OCI-M2 (cell line): ENCODE measurements around the gene HORMAD1.
A peak's percentile ranks its signal among the peaks of the same experiment; 100 is the strongest.
"Not testable (repeated sequence)": the region's sequence is repeated elsewhere in the genome, so short reads cannot be mapped to it uniquely, and the experiment has no call there.

Source experiments
- DNase-seq: peaks from one replicate; lab custom pipeline; 2025; ENCODE audit not compliant: unreplicated experiment; lab: John Stamatoyannopoulos, UW

HORMAD1 gene

GRCh38 chr1:150696995-150697927 lies 23.4 kb downstream of the HORMAD1 start, which contains the start of gene GOLPH3L:
GOLPH3L (minus strand) TSS chr1:150697154; CDS start chr1:150694838, 2,316 bp downstream.
- peak; percentile 83 for DNase-seq

DNA sequence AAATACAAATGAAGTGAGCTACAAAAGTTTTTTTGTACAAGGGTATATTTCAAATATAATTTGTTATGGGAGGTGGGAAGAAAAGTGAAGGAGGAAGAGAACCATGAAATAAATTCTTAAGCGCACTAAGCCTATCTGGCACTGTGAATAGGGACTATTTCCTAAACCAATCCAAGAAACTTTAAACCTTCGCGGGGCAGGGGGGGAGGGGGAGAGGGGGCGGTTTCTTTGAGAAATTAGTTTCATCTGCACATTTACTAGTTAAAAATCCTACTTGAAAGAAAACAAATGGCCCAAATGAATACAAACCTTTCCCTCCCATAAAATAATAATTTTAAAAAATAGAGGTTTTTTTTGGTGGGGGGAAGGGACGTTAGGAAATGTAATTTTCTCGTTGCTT lies 24.1 kb downstream of the HORMAD1 start:
- no peak for DNase-seq

- no peak for DNase-seq
These were observed 24.5 kb downstream of the HORMAD1 start for GRCh38 chr1:150696162-150696561.

- no peak for DNase-seq
These were observed 25.1 kb downstream of the HORMAD1 start for GRCh38 chr1:150695561-150695960.

DNA sequence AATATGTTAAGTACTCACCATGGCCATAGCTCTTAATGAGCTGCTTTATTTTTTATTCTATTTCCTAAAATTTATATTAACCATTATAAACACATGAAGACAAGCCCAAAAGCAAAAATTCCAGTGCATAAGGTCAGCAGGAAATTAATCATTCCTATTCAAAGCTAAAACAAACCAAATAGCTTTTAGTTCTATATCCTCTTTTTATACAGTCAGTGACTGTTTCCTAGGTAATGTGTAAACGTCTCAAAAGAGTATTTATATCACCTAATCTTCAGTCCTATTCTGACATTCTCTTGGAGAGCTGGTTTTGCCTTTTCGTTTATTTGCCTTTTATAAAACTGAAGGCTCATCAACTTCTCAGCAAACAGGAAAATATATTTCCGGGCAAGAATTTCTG lies 28.0 kb downstream of the HORMAD1 start:
- DNase-seq: no peak

DNA sequence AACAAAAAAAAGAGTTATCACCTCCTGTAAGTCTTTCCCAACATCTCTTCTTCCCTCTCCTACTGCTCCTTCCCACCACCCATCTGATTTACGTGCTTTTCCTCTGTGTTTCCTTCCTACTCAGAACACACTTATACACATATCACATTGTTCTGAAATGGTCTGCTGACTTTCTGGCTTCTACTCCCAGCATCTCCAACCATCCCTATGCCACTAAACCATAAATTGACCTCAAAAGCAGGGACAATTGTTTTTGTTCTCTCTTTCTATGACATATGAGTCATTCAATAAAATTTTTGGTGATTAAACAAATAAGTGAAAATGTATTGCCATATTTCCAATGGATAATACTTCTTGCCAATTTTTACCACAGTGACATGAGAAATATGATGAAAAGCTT lies 31.9 kb downstream of the HORMAD1 start:
- DNase-seq: no peak

DNA sequence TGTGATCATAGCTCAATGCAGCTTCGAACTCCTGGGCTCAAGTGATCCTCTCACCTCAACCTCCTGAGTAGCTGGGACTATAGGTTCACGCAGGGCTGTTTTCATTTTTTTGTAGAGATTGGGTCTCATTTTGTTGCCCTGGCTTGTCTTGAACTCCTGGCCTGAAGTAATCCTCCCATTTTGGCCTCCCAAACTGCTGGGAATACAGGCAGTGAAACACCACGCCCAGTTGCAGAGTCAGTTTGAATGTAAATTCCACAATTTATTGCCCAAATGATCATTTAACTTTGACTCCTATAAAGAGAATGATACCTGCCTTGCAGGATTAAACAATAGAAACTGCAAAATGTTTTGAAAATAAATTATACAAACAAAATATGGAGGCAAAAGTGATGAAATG lies 34.4 kb downstream of the HORMAD1 start:
- DNase-seq: no peak

GRCh38 chr1:150683914-150684313 lies 36.8 kb downstream of the HORMAD1 start:
- DNase-seq: no peak

GRCh38 chr1:150678988-150679387 lies 41.7 kb downstream of the HORMAD1 start:
- DNase-seq: no peak

DNA sequence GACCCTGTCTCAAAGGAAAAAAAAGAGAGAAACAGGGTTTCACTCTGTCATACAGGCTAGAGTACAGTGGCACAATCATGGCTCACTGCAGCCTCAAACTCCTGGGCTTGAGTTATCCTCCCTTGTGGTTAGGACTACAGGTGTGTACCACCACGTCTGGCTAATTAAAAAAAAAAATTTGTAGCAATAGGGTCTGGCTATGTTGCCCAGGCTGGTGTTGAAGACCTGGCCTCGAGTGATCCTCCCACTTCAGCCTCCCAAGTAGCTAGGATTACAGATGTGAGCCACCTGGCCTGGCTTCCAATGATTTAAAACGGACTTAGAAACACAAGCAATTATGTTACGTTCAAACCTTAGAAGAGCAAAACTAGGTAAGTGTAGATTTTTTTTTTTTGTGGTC lies 45.8 kb downstream of the HORMAD1 start:
- DNase-seq: no peak

DNA sequence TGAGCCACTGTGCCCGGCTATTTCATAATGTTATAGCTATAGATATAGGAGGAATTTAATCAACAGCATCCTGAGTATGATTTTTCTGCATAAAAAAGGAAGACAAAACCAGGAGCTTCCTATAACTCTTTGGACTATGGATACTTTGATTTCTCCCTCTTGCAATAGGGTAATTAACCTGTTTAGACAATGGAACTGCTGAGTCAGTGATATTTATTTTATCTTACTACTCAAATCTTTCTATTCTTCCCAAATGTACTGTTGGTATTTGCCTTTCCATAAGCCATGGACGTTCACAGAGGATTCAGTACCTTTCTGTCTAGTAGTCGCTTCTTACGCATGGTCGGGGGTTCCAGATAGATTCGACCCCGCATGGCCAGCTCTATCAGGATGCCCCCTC lies 57.4 kb downstream of the HORMAD1 start:
- no peak for DNase-seq

DNA sequence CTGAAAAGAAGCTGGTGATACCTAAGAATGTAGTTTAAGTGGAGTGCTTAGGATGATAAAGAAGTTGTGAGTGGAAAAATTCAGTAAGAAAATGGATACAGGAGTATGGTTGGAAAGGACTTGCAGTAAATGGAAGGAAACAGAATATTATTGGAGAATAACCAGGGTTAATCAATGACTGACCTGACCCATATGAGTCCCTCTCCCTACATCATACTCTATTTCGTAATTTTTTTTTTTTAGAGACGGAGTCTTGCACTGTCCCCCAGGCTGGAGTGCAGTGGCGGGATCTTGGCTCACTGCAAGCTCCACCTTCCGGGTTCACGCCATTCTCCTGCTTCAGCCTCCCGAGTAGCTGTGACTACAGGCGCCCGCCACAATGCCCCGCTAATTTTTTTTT lies 57.9 kb downstream of the HORMAD1 start:
- no peak for DNase-seq

GRCh38 chr1:150661156-150661555 lies 59.5 kb downstream of the HORMAD1 start:
- no peak for DNase-seq

- DNase-seq: no peak
These were observed 60.1 kb downstream of the HORMAD1 start for GRCh38 chr1:150660584-150660983.

GRCh38 chr1:150657064-150657463 lies 63.6 kb downstream of the HORMAD1 start:
- DNase-seq: not testable (repeated sequence)

DNA sequence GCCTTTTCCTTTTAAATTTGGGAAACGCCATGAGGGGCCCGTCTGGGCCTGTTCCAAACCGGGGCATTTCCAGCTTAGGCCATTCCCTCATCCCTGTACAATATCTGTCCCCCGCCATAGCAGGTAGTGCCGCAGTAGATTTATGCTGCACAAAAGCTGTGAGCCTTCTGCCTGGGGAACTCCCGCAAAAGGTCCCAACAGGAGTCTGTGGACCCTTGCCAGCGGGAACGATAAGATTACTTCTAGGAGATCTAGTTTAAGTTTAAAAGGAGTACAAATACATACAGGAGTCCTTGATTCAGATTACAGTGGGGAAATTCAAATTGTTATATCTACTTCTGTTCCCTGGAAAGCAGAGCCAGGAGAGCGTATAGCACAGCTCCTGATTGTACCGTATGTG lies 66.1 kb downstream of the HORMAD1 start:
- DNase-seq: not testable (repeated sequence)

GRCh38 chr1:150650193-150650592 lies 70.5 kb downstream of the HORMAD1 start:
- no peak for DNase-seq

DNA sequence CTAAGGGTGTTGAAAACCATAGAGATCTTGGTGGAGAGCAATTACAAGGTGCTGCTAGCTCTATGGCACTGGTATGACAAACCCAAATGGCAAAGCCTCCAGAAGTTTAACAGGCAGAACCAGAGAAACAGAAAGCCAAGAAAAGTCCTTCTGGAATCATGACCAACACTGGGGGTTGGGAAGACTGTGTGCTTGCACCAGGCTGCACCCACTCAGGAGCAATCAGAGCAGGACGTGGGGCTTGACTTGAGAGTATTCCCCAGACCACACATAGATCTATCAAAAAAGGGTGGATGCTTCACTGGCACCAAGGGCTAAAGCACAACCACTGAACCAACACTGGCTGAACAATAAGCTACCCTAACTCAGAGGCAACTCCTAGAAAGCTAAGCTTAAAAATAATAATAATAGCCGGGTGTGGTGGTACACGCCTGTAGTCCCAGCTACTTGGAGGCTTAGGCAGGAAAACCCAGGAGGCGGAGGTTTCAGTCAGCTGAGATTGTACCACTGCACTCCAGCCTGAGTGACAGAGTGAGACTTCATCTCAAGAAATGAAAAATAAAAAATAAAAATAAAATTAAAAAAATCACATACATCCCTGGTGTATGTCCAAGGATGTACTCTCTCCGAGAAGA lies 71.1 kb downstream of the HORMAD1 start:
- DNase-seq: no peak
